CD14-positive monocyte (primary cell): Measurements from ENCODE around the gene GRIN2A. TPM values are rescaled to one million over a fixed set of nuclear protein-coding genes. Genes with fewer than 3 reads are reported as not detected.

ENCODE experiments used
- DNase-seq, 3 donors: peaks; one replicate each; pipeline ENCODE4 v3.0.0-alpha.2; 2011 to 2022
- H2AFZ ChIP-seq: 2 replicates; pipeline ENCODE4 v1.6.0; 2012; ENCODE audit warnings: mild to moderate bottlenecking, low read depth, low read length, inconsistent platforms; ENCODE audit not compliant: insufficient read depth, poor library complexity, severe bottlenecking
- H3K27ac ChIP-seq, 2 donors: 1 replicate in 1 of 2; 2 replicates in 1 of 2; pipeline ENCODE4 v1.5.1; 2012 to 2013; ENCODE audit warnings: low read length in 2 of 2, control low read depth in 1 of 2, inconsistent platforms in 1 of 2, low read depth in 1 of 2, mild to moderate bottlenecking in 1 of 2
- H3K27me3 ChIP-seq, 2 donors: one replicate each; pipeline versions ENCODE4 v1.6.0 to v1.6.1; 2011 to 2013; ENCODE audit warnings: low read length in 2 of 2; ENCODE audit not compliant: control insufficient read depth in 2 of 2, insufficient read depth in 2 of 2
- H3K36me3 ChIP-seq, 2 donors: replicated peaks in 1 of 2; 1 replicate in 1 of 2; 2 replicates in 1 of 2; pipeline versions ENCODE4 v1.5.1 to v1.6.1; 2012 to 2013; ENCODE audit warnings: low read length in 2 of 2, control low read depth in 1 of 2, inconsistent platforms in 1 of 2, mild to moderate bottlenecking in 1 of 2; ENCODE audit not compliant: insufficient read depth in 2 of 2, control insufficient read depth in 1 of 2
- H3K4me1 ChIP-seq, 2 donors: 1 replicate in 1 of 2; 2 replicates in 1 of 2; pipeline versions ENCODE4 v1.5.1 to v1.6.1; 2012 to 2013; ENCODE audit warnings: low read length in 2 of 2, control low read depth in 1 of 2, inconsistent platforms in 1 of 2, mild to moderate bottlenecking in 1 of 2, moderate library complexity in 1 of 2; ENCODE audit not compliant: insufficient read depth in 2 of 2, control insufficient read depth in 1 of 2
- H3K4me2 ChIP-seq: replicated peaks from 2 replicates; pipeline ENCODE3; 2012; ENCODE audit warnings: low read length, moderate library complexity, mild to moderate bottlenecking; ENCODE audit not compliant: poor library complexity, severe bottlenecking; ENCODE audit errors: extremely low read depth
- H3K4me3 ChIP-seq, 3 experiments: fragments of 200-600 bp in 1 of 3; sonication (generic) in 1 of 3; replicated peaks in 1 of 3; 1 replicate in 2 of 3; 2 replicates in 1 of 3; pipeline ENCODE4 v1.5.1; 2011 to 2013; ENCODE audit warnings: low read length in 3 of 3, mild to moderate bottlenecking in 3 of 3, control low read depth in 2 of 3, low read depth in 2 of 3, inconsistent platforms in 1 of 3, moderate library complexity in 1 of 3
- H3K79me2 ChIP-seq: 2 replicates; pipeline ENCODE4 v1.6.0; 2012; ENCODE audit warnings: mild to moderate bottlenecking, control low read depth, inconsistent platforms, low read length, moderate library complexity; ENCODE audit not compliant: insufficient read depth
- H3K9ac ChIP-seq: 2 replicates; pipeline ENCODE4 v1.6.0; 2017; ENCODE audit warnings: low read length, mild to moderate bottlenecking; ENCODE audit not compliant: insufficient read depth, poor library complexity, severe bottlenecking
- H3K9me3 ChIP-seq, 2 donors: replicated peaks in 1 of 2; 1 replicate in 1 of 2; 2 replicates in 1 of 2; pipeline versions ENCODE4 v1.5.1 to v1.6.1; 2012 to 2013; ENCODE audit warnings: low read length in 2 of 2, control low read depth in 1 of 2; ENCODE audit not compliant: control insufficient read depth in 1 of 2, insufficient read depth in 1 of 2
- H4K20me1 ChIP-seq: 2 replicates; pipeline ENCODE4 v1.6.0; 2012; ENCODE audit warnings: mild to moderate bottlenecking, low read length, control low read depth, moderate library complexity; ENCODE audit not compliant: insufficient read depth
- H3K27ac Mint-ChIP-seq, 7 donors: one replicate each; pipeline ENCODE4 v1.8.0; 2020; ENCODE audit warnings: mild to moderate bottlenecking in 7 of 7, mixed read lengths in 7 of 7, moderate library complexity in 6 of 7, inconsistent platforms in 2 of 7
- H3K27me3 Mint-ChIP-seq, 3 donors: one replicate each; pipeline ENCODE4 v1.8.0; 2021 to 2022; ENCODE audit warnings: low read depth in 3 of 3, mild to moderate bottlenecking in 3 of 3, mixed read lengths in 3 of 3, moderate library complexity in 3 of 3, inconsistent platforms in 1 of 3
- H3K36me3 Mint-ChIP-seq, 2 donors: one replicate each; pipeline ENCODE4 v1.8.0; 2020; ENCODE audit warnings: mixed read lengths in 2 of 2, inconsistent platforms in 1 of 2, mild to moderate bottlenecking in 1 of 2
- H3K4me1 Mint-ChIP-seq: one replicate; pipeline ENCODE4 v1.8.0; 2020; ENCODE audit warnings: mild to moderate bottlenecking, mixed read lengths
- H3K4me3 Mint-ChIP-seq, 2 donors: one replicate each; pipeline ENCODE4 v1.8.0; 2020; ENCODE audit warnings: mild to moderate bottlenecking in 2 of 2, mixed read lengths in 2 of 2, moderate library complexity in 1 of 2
- H3K9me3 Mint-ChIP-seq, 7 donors: one replicate each; pipeline ENCODE4 v1.8.0; 2020 to 2022; ENCODE audit warnings: mixed read lengths in 7 of 7, mild to moderate bottlenecking in 6 of 7, moderate library complexity in 6 of 7, inconsistent platforms in 2 of 7
- CTCF ChIP-seq: fragments of 200-600 bp; IDR thresholded peaks from one replicate; pipeline ENCODE4 v1.8.0; 2022; ENCODE audit warnings: antibody characterized with exemption, mild to moderate bottlenecking
- WGBS: methylation state at CpG from one replicate; pipeline ENCODE4 v1.1.5; 2013; ENCODE audit warnings: missing lambda C conversion rate; ENCODE audit not compliant: insufficient coverage; 5-methylcytosine and 5-hydroxymethylcytosine counted together
- intact Hi-C, 2 donors: fragments of 100-400 bp; cut with micrococcal nuclease; formaldehyde crosslinking; loops; one replicate each; pipeline versions ENCODE4 v1.15.0 to v1.15.1; 2023
- polyA plus RNA-seq, 3 donors: library from polyadenylated mRNA; depleted of rRNA in 1 of 3; unstranded in 2 of 3; stranded (reverse) in 1 of 3; fragments of 300-500 nt in 2 of 3; fragments of >200 nt in 1 of 3; fragmentation: Illumina TruSeq in 2 of 3; gene quantifications; 1 replicate in 2 of 3; 2 replicates in 1 of 3; pipeline ENCODE4 v1.2.3, GENCODE V29; 2012 to 2021

Gene GRIN2A
- polyA plus RNA-seq, 3 donors: not detected

DNA sequence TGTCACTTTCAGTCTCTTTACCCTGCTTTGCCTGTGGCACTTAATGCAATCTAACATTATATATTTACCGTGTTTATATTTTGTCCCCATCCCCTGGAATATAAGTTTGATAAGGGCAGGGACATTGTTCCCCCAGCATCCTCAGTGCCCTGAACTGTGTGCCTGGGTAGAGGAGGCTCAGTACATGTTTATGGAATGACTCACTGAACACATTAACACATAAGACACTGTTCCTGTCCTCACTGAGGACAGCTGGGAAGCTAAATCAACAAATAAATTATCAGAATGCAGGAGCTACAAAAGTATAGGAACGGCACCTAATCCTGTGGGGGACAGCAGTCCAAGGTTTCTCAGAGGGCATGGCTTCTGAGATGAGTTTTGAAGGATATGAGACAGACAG, 27.8 kb downstream of the GRIN2A start:
- H3K4me1 Mint-ChIP-seq: no peaks in the 10 kb centered on the region
- H3K27me3 Mint-ChIP-seq: peaks cover 3 to 7% (median 6%) of the 10 kb centered on the region in 3 donors

GRCh38 chr16:10153985-10154384, 28.2 kb downstream of the GRIN2A start:
- Histone ChIP-seq H3K4me3 (no peak overlapping the region), H3K9ac (no peak overlapping the region), H4K20me1 (no peaks in the 10 kb centered on the region), H3K36me3 (no peaks in the 10 kb centered on the region), H3K4me2 (no peak overlapping the region), H2AFZ (no peak overlapping the region), H3K27me3 (no peaks in the 10 kb centered on the region), H3K9me3 (no peaks in the 10 kb centered on the region), H3K79me2 (no peaks in the 10 kb centered on the region), H3K27ac (no peak overlapping the region), H3K4me1 (no peaks in the 10 kb centered on the region)
- H3K36me3 Mint-ChIP-seq: no peaks in the 10 kb centered on the region
- no peak for DNase-seq
- intact Hi-C loops: no loop called here
- peaks cover 0 to 3% (median 0%) of the 10 kb centered on the region in 7 donors for H3K9me3 Mint-ChIP-seq
- H3K27ac Mint-ChIP-seq: no peak overlapping the region
- H3K4me3 Mint-ChIP-seq: no peak overlapping the region
- TF ChIP-seq CTCF: no peak
- H3K27me3 Mint-ChIP-seq: peaks cover 3 to 7% (median 6%) of the 10 kb centered on the region in 3 donors
- WGBS: 100% methylated on average over 1 of the region's 8 CpGs
- no peaks in the 10 kb centered on the region for H3K4me1 Mint-ChIP-seq

More for the DNA sequence above, 27.8 kb downstream of the GRIN2A start:
- no CpG with 5 or more reads among the region's 2 CpGs for WGBS
- H3K4me3 Mint-ChIP-seq: no peak overlapping the region
- no peaks in the 10 kb centered on the region for H3K36me3 Mint-ChIP-seq
- H3K9me3 Mint-ChIP-seq: peaks cover 0 to 3% (median 1%) of the 10 kb centered on the region in 7 donors
- no peak overlapping the region for H3K9ac ChIP-seq
- intact Hi-C loops: no loop called here
- H3K27ac Mint-ChIP-seq: no peak overlapping the region
- no peak for TF ChIP-seq CTCF
- no peak overlapping the region for H3K27ac ChIP-seq
- H2AFZ ChIP-seq: no peak overlapping the region
- H3K4me1 ChIP-seq: no peaks in the 10 kb centered on the region
- H4K20me1 ChIP-seq: no peaks in the 10 kb centered on the region
- H3K36me3 ChIP-seq: no peaks in the 10 kb centered on the region
- H3K27me3 ChIP-seq: no peaks in the 10 kb centered on the region
- no peaks in the 10 kb centered on the region for H3K9me3 ChIP-seq
- DNase-seq: no peak
- no peak overlapping the region for H3K4me2 ChIP-seq
- no peaks in the 10 kb centered on the region for H3K79me2 ChIP-seq
- H3K4me3 ChIP-seq: no peak overlapping the region
